HG03108 (cell line): ENCODE measurements around the gene KNSTRN.

Experiments
- ATAC-seq: cut with Tn5 transposase; IDR thresholded peaks from one replicate; pipeline ENCODE4 v1.9.1; 2021; ENCODE audit warnings: moderate library complexity; ENCODE audit not compliant: unreplicated experiment

KNSTRN gene

DNA sequence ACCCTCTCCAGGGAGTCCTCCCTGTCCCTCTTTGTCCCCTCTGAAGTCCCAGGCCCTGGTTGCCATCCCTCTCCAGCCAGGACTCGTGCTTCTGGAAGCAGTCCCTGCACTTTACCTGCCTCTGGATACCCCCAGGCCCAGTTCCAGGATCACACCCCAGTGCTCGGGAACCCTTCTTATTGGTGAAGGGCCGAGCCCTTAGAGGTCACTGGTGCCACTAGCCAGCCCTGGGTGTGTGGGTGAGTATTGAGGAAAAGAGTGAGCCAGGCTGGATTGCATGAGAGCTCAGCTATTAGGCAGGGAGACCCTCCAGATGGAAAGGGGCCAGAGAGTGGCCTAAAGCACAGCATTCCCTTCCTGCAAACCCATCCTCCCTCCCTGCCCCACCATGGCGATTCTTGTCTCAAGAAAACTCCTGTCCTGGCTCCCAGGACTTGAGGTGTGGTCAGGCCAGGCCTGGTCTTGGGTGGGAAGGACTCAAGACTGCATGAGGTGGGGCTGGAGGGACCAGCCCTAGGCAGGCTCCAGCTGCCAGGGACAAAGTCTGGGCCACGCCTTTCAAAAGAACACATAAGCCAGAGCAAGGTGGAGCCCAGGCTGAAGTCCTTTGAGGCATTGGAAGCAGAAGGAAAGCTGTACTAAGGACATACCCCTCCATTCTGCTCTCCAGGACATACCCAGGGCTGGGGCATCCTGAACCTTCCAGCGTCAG is 36.5 kb upstream of the KNSTRN start:
- no peak for ATAC-seq

DNA sequence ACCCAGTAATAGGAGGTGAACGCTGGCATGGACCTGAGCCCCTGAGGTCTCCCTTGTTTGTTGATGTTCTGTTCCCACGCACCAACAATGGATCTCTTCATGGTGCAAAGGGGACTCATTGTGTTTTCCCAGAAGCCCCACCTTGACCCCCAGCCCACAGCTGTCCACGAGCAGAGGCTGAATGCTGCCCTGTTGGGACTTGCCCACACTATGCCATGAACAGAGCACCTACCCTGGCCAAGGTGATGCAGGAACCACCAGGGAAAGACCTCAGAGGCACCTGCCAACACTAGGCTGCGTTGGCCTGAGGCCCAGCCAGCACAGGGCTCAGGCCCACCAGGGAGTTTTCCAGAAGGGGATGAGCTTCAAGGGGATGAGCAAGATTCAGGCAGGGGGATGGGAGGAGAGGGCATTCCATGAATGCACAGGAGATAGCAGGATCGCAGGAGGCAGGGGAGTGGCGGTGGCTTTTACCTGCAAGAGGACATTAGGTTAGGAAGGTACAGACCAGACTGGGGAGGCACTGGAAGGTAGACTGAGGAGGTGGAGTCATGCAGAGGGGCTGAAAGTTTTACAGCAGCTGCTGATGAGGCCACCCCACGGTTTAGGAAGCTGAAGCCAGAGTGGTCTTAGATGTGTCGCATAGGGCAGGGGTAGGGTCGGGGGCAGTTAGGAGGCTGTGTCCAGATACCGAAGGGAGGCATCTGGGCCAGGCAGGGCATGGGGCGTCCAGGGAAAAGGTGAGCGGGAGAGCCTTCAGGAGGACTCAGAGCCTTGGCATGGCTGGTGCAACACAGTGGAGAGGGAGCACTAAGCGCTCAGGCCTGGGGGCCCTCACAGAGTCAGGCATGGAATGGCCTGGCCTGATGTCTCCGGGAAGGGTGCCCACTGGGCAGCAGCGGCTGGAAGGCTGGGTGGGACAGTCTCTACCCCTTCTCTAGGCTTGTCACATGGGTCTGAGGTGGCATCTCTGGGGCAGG is 35.7 kb upstream of the KNSTRN start:
- no peak for ATAC-seq

DNA sequence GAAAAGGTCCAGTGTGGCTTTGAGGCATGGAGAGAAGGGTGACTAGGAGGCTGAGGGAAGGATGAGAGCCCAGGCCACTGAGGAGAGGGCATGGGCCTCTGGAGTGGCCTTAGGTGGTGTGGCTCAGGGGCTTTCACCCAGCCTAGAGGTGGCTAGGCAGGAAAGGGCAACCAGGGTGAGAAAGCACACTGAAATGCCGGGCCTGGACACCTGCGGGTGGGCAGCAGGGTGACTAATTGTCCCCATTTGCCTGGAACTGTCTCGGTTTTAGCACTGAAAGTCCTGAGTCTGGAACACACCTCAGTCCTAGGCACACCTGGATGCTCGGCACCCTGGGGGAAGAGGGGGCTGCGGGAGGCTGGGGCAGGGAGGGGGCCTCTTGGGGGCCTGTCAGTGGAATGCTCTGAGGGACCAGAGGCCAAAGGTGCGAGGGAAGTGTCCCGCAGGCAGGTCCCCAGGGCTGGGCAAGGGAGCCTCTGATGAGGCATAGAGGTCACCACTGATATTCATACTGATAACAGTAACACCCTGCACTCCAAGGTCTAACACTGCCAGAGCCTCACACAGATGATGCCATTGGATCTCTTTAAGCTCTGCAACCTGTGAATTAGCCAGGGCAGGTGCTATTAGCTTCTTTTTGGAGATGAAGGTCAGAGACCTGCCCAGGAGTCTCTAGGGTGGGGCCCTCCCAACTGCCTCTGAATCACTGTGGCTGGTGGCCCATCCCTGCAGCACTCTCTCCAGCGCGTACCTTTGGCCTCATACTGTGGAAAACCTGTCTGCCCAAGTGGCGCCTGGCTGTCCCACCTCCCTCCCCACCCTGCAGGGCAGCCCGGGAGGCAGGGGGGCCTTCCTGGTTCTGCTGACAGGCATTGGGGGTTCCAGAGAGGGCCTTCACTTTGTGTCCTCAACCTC is 34.7 kb upstream of the KNSTRN start:
- ATAC-seq = no peak

DNA sequence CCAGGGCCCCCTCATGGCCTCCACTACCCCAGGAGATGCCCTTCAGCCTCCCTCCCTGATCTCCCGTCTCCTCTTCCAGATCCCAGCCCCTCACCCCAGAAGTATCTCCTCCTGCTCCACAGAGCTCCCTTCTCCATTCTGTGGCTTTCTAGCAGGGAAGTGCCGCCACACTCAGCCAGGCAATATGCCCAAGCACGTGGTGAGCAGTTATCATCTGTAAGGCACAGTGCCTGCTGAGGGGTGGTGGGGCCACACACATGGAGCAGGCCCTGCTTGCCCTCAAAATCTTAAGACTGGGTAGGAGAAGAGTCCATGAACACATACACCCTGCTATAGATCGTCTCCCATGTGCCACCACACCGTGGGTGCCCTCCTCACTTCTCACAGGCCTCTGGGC is 34.0 kb upstream of the KNSTRN start:
- ATAC-seq = no peak

DNA sequence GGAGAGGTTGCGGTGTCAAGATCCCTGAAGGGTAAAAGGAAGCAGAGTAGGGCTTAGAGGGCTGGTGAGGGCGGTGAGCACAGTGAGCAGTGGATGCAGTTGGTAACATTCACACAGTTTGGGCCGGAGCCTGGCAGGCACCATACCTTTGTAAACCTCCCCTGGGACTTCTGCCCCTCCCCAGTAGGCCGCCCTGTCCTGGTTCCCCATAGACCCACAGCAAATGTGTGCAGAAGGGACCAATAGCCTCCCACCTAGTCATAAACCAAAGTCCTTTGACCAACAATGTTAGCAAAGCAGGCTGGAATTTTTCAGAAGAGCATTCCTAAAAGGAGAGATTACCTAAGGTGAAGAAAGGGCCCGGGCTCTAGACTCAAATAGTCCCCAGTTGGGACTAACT is 33.4 kb upstream of the KNSTRN start:
- ATAC-seq = no peak

DNA sequence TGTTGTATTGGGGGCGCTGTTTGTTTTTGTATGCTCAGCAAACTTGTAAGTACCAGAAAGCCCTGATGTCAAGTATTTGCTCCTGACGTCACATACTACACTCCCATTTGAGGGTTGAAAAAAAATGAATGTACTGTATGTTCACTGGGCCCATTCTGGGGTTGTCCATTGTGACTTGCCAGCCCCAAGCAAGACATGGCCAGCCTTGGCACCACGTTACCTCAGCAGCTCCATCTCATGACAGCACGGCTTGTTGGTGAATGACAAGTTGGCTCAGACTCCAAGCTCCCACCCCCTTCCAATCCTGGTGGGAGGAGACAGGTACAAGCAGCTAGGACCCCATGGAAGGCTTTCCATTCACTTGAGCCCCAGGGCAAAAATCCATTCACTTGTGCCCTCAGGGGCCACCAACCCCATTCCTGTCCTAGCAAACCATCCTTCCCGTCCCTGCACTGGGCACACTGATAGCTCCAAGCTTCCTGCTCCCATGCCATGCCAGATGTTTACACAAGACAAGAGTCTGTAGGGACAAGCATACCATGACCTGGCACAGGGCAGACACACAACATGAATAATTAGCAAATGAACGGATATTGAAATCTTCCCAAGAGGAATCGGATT is 30.1 kb upstream of the KNSTRN start:
- no peak for ATAC-seq

DNA sequence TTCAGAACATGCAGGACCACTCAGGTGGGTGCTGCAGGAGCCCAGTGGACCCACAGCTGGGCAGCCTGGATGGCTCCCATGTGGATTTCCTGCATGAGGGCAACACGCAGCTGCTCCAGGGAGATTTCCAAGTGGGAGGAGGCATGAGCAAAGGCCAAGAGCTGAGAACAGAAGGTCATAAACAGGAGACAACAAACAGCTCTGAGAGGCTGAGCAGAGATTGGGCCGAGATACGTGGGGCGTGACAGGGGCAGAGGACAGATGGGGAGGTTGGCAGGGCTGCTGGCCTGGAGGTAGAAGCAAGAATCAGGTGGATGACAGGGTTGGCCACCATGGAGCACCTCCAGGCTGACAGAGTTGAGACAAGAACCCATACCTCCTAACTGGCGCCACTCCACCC is 28.8 kb upstream of the KNSTRN start:
- ATAC-seq = no peak

DNA sequence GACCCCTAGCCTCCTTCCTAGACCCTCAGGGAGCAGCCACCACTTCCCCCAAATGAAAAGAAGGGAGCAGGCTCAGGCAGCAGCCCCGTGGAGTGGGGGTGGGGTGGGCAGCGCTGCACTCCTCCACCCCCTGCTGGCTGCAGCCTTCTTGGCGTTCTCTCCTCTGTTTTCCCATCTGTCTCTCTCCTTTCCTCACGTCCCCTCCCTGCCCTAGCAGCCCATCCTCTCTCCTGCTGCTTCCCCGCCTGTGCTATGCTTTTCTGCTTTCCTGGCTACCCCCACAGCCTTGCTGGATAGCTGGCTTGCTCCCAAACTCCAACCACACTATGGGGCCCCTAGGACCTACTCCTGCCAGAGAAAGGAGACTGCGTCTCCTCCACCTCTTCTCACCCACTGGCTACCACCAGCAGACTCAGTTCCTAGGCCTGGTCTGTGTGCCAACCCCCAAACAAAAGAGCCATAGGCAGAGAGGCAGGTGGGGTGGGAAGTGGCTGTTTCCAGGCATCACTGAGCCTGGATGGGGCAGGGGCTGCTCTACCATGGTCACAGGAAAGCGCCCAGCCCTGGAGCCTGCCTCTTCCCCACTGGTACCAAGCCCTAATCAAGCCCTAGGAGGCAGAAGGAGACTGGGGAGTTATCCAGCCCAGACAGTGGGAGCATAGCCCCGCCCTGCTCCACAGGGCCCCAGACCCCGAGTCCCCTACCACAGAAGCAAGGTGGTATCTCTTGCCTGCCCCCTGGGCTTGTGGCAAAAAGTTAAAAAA is 27.9 kb upstream of the KNSTRN start:
- ATAC-seq = no peak

DNA sequence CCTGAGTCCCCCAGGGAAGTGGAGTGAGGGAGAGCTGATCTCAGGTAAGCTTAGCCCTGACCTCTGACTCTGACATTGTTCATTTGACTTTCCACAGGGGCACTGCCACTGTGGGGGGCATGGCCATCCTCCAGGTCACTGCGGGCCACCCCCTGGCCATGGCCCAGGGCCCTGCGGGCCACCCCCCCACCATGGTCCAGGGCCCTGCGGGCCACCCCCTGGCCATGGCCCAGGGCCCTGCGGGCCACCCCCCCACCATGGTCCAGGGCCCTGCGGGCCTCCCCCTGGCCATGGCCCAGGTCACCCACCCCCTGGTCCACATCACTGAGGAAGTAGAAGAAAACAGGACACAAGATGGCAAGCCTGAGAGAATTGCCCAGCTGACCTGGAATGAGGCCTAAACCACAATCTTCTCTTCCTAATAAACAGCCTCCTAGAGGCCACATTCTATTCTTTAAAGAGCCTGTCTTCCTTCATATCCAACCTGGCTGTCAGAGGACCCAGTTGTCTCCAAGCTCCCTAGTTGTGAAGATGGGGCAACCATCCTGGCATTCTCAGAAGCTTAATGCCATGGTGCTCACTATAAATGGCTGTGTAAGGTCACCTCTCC is 26.4 kb upstream of the KNSTRN start:
- no peak for ATAC-seq

DNA sequence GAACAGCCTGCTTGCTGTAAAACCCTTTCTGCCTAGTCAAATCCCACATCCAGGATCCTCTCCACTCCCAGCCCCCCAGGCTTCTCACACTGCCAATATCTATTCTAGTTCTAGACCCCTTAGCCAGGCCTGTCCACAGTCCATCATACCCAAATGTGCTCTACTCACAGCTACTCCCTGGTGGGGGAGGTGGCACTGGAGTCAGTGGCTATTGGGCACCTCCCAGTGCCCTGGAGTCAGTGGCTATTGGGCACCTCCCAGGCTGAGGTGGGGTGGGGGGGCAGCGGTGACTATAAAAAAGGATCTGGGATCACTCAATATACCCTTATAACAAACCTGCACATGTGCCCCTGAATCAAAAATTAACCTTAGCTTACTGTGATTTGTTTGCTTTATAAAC is 25.3 kb upstream of the KNSTRN start:
- ATAC-seq = no peak

DNA sequence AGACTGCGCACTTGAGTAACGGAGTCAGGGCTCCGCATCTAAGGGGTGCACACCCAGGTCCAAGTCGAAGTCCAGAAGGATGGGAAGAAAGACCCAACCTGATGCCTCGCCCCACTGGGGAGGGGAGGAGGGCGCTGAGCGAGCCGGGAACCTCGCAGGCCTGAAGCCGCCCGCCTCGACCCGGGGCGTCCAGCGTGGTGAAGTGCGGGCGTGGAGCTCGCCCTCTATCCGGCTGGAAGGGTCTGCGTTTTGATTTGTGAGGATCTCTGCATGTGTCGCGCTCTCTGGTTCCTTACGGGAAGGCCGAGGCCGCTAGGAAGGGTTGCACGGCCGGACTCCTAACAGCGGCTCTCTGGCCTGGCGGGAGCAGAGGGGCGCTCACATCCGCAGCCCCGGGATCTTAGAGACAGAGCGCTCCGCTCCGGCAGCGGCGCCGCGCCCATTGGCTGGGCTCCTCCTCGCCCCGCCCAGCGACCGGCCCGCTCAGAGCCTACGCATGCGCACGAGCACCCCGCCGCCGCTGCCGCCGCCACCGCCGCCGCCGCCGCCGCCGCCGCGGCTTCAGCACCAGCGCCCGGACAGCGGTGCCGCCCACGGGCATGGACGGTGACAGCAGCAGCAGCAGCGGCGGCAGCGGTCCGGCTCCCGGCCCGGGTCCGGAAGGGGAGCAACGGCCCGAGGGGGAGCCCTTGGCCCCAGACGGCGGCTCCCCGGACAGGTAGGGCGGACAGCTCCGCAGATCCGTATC is 24.6 kb upstream of the KNSTRN start, which contains the start of gene DISP2:
Gene DISP2, plus strand, starts transcription at position 497 of the 748 bp plus-strand sequence. Its CDS starts 103 bp downstream, at position 600.
- ATAC-seq = peak; percentile 88

DNA sequence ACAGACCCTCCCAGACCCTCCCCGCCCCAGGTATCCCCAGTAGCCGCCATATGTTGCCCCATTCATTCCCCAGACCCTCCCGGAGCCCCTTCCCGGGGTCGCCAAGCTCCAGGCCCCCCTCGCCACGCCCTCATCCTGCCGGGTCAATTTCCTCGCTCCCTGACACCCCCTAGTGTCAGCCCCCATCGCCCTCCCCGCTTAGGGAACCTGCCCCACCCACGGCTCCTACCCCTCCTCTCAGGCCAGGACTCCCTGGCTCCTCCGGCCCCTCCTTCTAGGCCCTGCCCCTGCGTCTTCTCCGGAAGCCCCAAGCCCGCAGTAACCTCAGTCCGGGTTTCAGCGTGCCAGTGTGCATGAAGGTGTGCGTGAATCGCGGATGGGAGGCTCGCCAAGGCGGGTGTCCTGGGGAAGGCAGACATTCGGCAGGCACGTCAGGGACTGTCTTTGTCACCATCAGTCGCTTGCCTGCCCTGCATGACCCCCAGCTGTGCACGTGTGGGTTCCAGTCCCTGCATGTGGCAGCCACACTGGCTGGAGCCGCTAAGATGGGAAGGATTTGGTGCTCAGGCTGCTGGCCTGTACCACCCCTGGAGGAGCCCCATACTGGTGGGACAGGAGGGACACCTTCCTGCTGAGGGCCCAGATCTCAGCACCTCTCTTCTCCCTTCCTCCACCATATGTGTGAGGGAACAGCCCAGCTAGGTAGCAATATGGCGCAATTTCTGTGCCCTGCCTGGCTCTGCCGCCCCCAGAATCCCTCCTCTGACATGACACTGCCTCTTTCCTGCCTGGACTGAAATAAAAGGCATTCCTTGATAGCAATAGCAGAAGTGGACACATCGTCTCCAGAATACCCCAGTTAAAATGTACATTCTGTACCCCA is 23.8 kb upstream of the KNSTRN start:
- peak; percentile 17 for ATAC-seq

DNA sequence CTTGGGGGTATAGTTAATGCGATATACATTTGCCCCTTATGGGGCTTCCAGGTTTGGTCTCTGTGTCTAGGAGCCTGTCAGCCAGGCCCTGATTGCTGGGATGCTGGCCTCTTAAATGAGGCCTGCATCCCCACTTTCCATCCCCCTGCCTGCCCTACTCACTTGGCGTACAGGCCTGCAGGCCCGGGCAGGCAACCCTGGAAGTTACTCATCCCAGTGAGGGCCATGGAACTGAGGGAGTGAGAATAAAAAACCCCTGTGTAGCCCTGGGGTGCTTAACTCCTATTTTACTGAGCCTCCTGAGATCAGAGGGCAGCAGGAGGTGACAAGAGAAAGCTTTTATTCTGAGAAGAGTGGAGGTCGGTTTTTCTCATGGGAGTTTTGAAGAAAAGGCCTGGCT is 22.5 kb upstream of the KNSTRN start:
- no peak for ATAC-seq

DNA sequence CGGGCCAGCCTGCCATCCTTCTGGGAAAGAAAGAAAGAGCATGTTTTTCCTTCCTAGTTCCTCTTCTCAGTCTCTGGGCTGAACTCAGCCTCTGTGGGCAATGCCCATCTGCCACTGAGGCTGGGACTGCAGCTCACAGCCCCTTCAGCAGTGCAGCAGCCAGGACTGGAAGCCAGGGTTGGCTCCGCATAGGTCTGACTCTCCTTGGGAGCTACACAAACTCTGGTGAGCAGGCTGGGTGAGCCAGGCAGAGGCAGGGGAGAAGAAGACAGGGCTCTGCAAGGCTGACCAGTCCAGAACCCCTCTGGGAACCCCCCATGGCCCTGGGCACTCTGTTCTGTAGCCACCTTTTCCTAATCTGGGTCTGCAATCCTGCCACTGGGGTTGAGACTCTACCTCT is 20.9 kb upstream of the KNSTRN start:
- ATAC-seq = no peak

DNA sequence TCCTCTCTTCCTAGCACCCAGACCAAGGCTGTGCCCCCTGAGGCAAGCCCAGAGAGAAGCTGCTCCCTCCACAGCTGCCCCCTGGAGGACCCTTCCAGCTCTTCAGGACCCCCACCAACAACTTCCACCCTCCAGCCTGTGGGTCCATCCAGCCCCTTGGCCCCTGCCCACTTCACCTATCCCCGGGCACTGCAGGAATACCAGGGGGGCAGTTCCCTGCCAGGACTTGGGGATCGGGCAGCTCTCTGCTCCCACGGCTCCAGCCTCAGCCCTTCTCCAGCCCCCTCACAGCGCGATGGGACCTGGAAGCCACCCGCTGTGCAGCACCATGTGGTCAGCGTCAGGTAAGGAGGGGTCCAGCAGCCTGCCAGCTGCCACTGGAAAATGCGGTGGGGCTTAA is 18.9 kb upstream of the KNSTRN start:
- no peak for ATAC-seq

DNA sequence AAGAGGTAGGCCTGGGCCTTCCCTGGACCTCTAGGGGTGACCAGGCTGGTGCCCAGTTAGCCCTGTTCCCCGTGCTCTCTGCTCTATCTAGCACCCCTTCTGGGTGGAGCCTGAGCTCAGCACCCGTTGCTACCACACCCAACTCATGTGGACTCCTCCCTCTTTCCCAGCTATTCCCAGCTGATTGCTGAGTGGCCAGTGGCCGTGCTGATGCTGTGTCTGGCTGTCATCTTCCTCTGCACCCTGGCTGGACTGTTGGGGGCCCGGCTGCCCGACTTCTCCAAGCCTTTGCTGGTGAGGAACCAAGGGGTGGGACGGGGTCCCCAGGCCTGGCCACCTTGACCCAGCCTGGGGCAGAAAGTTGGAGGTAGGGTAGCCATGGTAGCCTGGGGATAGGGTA is 18.3 kb upstream of the KNSTRN start:
- ATAC-seq = no peak

DNA sequence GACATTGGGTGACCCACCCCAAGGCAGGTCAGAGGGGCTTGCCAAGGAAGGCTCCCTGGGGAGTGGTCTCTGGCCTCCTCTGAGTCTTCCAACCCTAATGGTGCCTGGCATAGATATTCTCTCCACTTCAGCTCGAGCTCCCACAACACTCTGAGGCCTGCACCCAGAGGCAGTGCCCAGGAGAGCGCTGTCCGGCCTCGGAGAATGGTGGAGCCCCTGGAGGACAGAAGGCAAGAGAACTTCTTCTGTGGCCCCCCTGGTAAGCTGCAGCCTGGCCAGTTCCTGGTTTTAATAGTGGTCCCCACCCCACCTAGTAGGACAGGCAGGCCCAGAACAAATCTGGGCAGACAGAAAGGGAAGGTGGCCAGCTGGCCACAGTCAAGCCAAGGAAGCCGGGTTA is 17.5 kb upstream of the KNSTRN start:
- no peak for ATAC-seq
